ENCODE results near the gene DHRS1. TPM values are rescaled to one million over a fixed set of nuclear protein-coding genes. Genes with fewer than 3 reads are reported as not detected.
"Not testable (repeated sequence)": the region's sequence is repeated elsewhere in the genome, so short reads cannot be mapped to it uniquely, and the experiment has no call there.

DHRS1 gene
- total RNA-seq, 1 donor from 2014 or later = 32.5 TPM

DNA sequence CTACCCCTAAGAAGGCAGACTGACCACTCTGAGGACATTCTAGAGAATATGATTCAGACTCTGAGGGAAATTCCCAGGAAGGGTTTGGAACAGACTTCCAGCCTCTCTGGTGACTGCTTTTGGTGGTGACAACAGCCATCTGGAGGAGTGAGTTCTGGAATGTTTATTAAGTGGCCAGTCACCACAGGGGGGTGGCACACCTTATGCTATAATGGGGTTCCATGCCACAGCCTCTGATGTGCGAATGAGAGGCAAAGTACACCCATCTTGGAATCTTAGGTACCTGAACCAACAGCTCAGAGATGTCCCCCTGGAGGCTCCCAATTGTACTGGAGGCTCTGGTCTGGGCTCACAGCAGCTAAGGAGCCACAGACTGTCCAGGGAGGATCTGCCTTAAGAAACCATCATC, 47.7 kb downstream of the DHRS1 start:
- H3K27me3 Mint-ChIP-seq = no peaks in the 10 kb centered on the region

DNA sequence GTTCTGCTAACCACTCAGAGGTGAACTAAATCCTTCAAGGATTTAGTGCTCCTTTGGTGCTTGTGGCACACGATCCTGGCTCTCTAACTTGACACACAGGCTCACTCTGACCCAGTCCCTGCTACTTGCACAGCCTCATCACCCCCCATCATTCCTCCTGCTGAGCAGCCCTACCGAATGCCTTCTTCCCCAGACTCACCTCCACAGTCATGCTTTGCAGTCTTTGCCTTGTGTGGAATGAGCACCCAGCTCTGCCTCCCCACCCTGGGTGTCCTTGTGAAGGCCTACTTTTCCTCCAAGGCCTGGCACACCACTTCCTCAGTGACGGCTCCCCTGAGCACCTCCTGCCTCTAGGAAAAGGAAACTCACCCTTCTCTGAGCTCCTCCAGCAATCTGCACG, 49.2 kb downstream of the DHRS1 start:
- Mint-ChIP-seq H3K9me3 (no peaks in the 10 kb centered on the region), H3K27me3 (no peaks in the 10 kb centered on the region), H3K4me1 (peaks cover 11% of the 10 kb centered on the region), H3K4me3 (no peak overlapping the region), H3K27ac (no peak overlapping the region), H3K36me3 (ENCODE audit: low read depth) (peaks cover 23% of the 10 kb centered on the region)
- CTCF ChIA-PET = no interaction called here
- ATAC-seq (ENCODE audit: low read depth) (no peak), DNase-seq (no peak)
- intact Hi-C loops (cut with micrococcal nuclease) = no loop called here
- POLR2A ChIA-PET = interaction anchor here (1.1 kb wide), 1 partner anchor 8 kb away, joined by 6 read pairs; the partner anchor contains the start of gene TINF2
- TF ChIP-seq, protein P1, sequence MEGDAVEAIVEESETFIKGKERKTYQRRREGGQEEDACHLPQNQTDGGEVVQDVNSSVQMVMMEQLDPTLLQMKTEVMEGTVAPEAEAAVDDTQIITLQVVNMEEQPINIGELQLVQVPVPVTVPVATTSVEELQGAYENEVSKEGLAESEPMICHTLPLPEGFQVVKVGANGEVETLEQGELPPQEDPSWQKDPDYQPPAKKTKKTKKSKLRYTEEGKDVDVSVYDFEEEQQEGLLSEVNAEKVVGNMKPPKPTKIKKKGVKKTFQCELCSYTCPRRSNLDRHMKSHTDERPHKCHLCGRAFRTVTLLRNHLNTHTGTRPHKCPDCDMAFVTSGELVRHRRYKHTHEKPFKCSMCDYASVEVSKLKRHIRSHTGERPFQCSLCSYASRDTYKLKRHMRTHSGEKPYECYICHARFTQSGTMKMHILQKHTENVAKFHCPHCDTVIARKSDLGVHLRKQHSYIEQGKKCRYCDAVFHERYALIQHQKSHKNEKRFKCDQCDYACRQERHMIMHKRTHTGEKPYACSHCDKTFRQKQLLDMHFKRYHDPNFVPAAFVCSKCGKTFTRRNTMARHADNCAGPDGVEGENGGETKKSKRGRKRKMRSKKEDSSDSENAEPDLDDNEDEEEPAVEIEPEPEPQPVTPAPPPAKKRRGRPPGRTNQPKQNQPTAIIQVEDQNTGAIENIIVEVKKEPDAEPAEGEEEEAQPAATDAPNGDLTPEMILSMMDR (IDR thresholded peaks at IDR 0.05) = no peak

More for the DNA sequence above, 47.7 kb downstream of the DHRS1 start:
- intact Hi-C loops (cut with micrococcal nuclease) = no loop called here
- DNase-seq (no peak), ATAC-seq (ENCODE audit: low read depth) (no peak)
- no peak overlapping the region for H3K4me3 Mint-ChIP-seq
- POLR2A ChIA-PET = interaction anchor here (1.5 to 2.3 kb wide), 2 partner anchors 9 to 19 kb away, joined by 8 to 15 read pairs; partner anchors contain the start of genes RABGGTA and TINF2
- H3K9me3 Mint-ChIP-seq = no peaks in the 10 kb centered on the region
- TF ChIP-seq, protein P1 (IDR thresholded peaks at IDR 0.05) = no peak
- H3K4me1 Mint-ChIP-seq = peaks cover 7% of the 10 kb centered on the region
- CTCF ChIA-PET = interaction anchor here (0.8 to 2.0 kb wide), 3 partner anchors 29 to 144 kb away, joined by 3 to 7 read pairs (median 3); no protein-coding TSS in a partner anchor
- H3K36me3 Mint-ChIP-seq (ENCODE audit: low read depth) = peaks cover 28% of the 10 kb centered on the region
- H3K27ac Mint-ChIP-seq = no peak overlapping the region

DNA sequence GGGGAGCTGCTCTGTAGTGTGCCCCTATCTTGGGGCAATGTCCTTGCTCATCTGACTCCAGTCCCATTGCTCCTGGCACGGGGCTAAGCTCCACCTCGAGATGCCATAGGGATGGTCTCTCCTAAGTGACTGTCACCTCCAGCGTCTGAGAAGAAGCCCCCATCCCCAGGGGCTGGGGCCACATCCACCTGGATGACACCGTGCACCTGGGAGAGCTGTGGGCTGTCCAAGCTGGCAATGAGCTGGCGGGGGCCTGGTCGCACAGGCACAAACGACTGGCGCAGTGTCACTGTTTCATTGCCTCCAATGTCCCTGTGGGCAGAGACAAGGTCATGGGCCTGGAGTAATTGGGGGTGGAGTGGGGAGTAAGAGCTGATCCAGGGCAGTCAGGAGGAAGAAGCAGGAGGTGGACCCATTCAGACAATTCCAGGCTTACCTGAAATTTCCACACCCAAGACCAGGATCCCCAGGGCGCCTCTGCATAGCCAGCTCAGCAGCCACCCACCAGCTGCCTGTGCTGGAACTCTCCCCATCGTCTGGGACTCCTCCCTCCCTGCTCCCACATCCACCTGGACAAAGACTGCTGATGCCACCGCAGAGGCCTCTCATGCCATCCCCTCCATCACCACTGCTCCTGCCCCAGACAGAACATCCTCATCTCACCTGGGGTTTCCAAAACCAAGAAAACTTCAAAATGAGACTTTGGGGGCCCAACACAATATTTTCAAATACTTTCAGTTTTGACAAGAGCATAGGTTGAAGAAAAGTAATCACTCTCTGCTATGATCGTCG, 50.2 kb downstream of the DHRS1 start:
- TF ChIP-seq, protein P1 (IDR thresholded peaks at IDR 0.05) = no peak
- intact Hi-C loops (cut with micrococcal nuclease) = no loop called here
- DNase-seq (no peak), ATAC-seq (ENCODE audit: low read depth) (no peak)
- POLR2A ChIA-PET = interaction anchor here (1.0 to 1.6 kb wide), 3 partner anchors 21 to 47 kb away, joined by 3 to 7 read pairs (median 5); partner anchors contain the start of gene RABGGTA
- Mint-ChIP-seq H3K4me1 (peaks cover 14% of the 10 kb centered on the region), H3K27ac (no peak overlapping the region), H3K36me3 (ENCODE audit: low read depth) (peaks cover 18% of the 10 kb centered on the region), H3K9me3 (no peaks in the 10 kb centered on the region), H3K27me3 (no peaks in the 10 kb centered on the region), H3K4me3 (no peak overlapping the region)
- CTCF ChIA-PET = interaction anchor here (0.7 to 1.5 kb wide), 3 partner anchors 21 to 59 kb away, joined by 3 to 4 read pairs (median 4); partner anchors contain the start of genes CIDEB and RABGGTA

DNA sequence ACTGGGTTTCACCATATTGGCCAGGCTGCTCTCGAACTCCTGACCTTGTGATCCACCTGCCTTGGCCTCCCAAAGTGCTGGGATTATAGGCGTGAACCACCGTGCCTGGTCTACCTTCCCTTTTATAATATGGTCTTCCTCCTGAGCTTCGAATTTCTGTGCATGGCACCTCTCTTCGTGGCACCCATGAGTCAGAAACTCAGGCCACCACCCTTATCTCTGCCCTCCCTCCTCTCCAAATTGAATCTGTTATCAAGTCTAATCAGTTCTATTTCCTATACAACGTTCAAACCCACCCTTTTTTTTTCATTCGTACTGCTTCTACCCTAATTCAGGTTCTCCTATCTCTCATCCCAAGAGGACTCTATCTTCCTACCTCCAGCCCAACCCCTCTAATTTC, 52.2 kb downstream of the DHRS1 start:
- Mint-ChIP-seq H3K36me3 (ENCODE audit: low read depth) (peaks cover 13% of the 10 kb centered on the region), H3K9me3 (no peaks in the 10 kb centered on the region), H3K27me3 (no peaks in the 10 kb centered on the region), H3K27ac (peak overlapping the region; percentile 65), H3K4me1 (peaks cover 27% of the 10 kb centered on the region), H3K4me3 (no peak overlapping the region)
- DNase-seq (no peak), ATAC-seq (ENCODE audit: low read depth) (no peak)
- intact Hi-C loops (cut with micrococcal nuclease) = no loop called here
- CTCF ChIA-PET = interaction anchor here (0.9 to 3.1 kb wide), 5 partner anchors 23 to 61 kb away, joined by 3 to 15 read pairs (median 4); partner anchors contain the start of gene CIDEB
- POLR2A ChIA-PET = interaction anchor here (0.6 to 11.1 kb wide), 16 partner anchors 10 to 1402 kb away, joined by 3 to 242 read pairs (median 4); partner anchors contain the start of genes CHMP4A, DCAF11, DHRS1 and MDP1
- TF ChIP-seq, protein P1 (IDR thresholded peaks at IDR 0.05) = no peak

DNA sequence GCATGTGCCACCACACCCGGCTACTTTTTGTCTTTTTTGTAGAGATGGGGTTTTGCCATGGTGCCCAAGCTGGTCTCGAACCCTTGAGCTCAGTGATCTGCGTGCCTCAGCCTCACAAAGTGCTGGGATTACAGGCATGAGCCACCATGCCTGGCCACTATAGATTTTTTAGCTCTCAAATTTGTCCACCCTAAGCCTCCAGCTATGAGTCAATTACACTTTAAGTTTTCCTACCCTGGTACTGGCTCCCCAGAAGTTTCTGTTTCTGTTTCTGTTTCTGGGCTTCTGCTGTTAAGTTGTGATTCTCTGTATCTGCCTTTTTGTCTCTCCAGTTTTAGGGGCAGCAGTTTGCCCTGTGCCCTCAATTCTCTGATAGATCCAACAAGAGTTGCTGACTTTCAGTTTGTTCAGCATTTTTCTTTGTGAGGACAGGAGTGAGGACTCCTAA, 52.8 kb downstream of the DHRS1 start:
- peaks cover 32% of the 10 kb centered on the region for H3K4me1 Mint-ChIP-seq
- ATAC-seq (ENCODE audit: low read depth) = no peak
- TF ChIP-seq, protein P1 (IDR thresholded peaks at IDR 0.05) = no peak
- ChIA-PET POLR2A (interaction anchor here (0.5 to 11.1 kb wide), 19 partner anchors 10 to 1402 kb away, joined by 3 to 242 read pairs (median 4); partner anchors contain the start of genes CHMP4A, DCAF11, DHRS1 and NOP9), CTCF (interaction anchor here (0.9 to 3.1 kb wide), 6 partner anchors 24 to 61 kb away, joined by 3 to 15 read pairs (median 4); partner anchors contain the start of genes CIDEB, DHRS1 and NOP9)
- H3K27ac Mint-ChIP-seq = peak overlapping the region; percentile 90
- no peaks in the 10 kb centered on the region for H3K9me3 Mint-ChIP-seq
- H3K36me3 Mint-ChIP-seq (ENCODE audit: low read depth) = peaks cover 17% of the 10 kb centered on the region
- peak overlapping the region; percentile 76 for H3K4me3 Mint-ChIP-seq
- H3K27me3 Mint-ChIP-seq = no peaks in the 10 kb centered on the region
- intact Hi-C loops (cut with micrococcal nuclease) = no loop called here
- peak; percentile 11 for DNase-seq

DNA sequence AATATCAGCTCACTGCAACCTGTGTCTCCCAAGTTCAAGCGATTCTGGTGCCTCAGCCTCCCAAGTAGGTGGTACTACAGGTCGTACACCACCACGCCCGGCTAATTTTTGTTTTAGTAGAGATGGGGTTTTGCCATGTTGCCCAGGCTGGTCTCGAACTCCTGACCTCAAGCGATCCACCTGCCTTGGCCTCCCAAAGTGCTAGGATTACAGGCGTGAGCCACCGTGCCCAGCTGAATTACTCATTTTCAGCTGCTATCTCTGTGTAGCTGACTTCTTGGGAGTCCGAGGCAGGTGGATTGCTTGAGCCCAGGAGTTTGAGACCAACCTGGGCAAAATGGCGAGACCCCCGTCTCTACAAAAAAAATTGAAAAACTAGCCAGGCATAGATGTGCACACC, 54.2 kb downstream of the DHRS1 start:
- Mint-ChIP-seq H3K4me1 (peaks cover 45% of the 10 kb centered on the region), H3K36me3 (ENCODE audit: low read depth) (peaks cover 22% of the 10 kb centered on the region)
- ATAC-seq (ENCODE audit: low read depth); H3K4me3 Mint-ChIP-seq; H3K27ac Mint-ChIP-seq; intact Hi-C loops (cut with micrococcal nuclease); H3K27me3 Mint-ChIP-seq; H3K9me3 Mint-ChIP-seq: not testable (repeated sequence)
- peak; percentile 6 for DNase-seq
- ChIA-PET CTCF (interaction anchor here (2.6 kb wide), 1 partner anchor 63 kb away, joined by 15 read pairs; the partner anchor contains the start of gene CIDEB), POLR2A (interaction anchor here (0.6 to 11.1 kb wide), 6 partner anchors 10 to 123 kb away, joined by 3 to 242 read pairs (median 18); partner anchors contain the start of genes DHRS1, NOP9 and RABGGTA)

All from activated B cell treated with CpG ODN at 0.5 μM for 24 hours (primary cell).